Osteocyte (in vitro differentiated cells): ENCODE data around the gene FBF1. TPM values are rescaled to one million over a fixed set of nuclear protein-coding genes. Genes with fewer than 3 reads are reported as not detected.

Source experiments
- DNase-seq: peaks from one replicate; pipeline ENCODE4 v3.0.0; 2021; ENCODE audit warnings: mixed read lengths; ENCODE audit not compliant: unreplicated experiment; ENCODE audit errors: extremely low spot score
- H3K27ac Mint-ChIP-seq: one replicate; pipeline ENCODE4 v1.8.0; 2021; ENCODE audit warnings: mild to moderate bottlenecking, mixed read lengths; ENCODE audit not compliant: unreplicated experiment
- H3K27me3 Mint-ChIP-seq: one replicate; pipeline ENCODE4 v1.8.0; 2021; ENCODE audit warnings: mixed read lengths; ENCODE audit not compliant: unreplicated experiment
- H3K36me3 Mint-ChIP-seq: one replicate; pipeline ENCODE4 v1.8.0; 2021; ENCODE audit warnings: mixed read lengths; ENCODE audit not compliant: unreplicated experiment
- H3K4me1 Mint-ChIP-seq: one replicate; pipeline ENCODE4 v1.8.0; 2021; ENCODE audit warnings: mixed read lengths; ENCODE audit not compliant: unreplicated experiment
- H3K4me3 Mint-ChIP-seq: one replicate; pipeline ENCODE4 v1.8.0; 2021; ENCODE audit warnings: mild to moderate bottlenecking, moderate library complexity, mixed read lengths; ENCODE audit not compliant: unreplicated experiment
- H3K9me3 Mint-ChIP-seq: one replicate; pipeline ENCODE4 v1.8.0; 2021; ENCODE audit warnings: mixed read lengths; ENCODE audit not compliant: unreplicated experiment
- total RNA-seq: library from RNA; stranded (reverse); gene quantifications from 2 replicates; pipeline ENCODE4 v1.2.1, GENCODE V29; 2021
- TF ChIP-seq, protein P1 (sequence below): fragments of 200-600 bp; sonication (generic); IDR thresholded peaks from 2 replicates; pipeline ENCODE4 v1.5.0; 2021; ENCODE audit warnings: antibody characterized with exemption, mild to moderate bottlenecking, moderate library complexity

FBF1 gene
- total RNA-seq, 1 donor from 2014 or later = 14.8 TPM

GRCh38 chr17:75893305-75894048 is 47.4 kb downstream of the FBF1 start:
- Mint-ChIP-seq H3K9me3 (no peaks in the 10 kb centered on the region), H3K36me3 (peaks cover 5% of the 10 kb centered on the region), H3K27me3 (no peaks in the 10 kb centered on the region), H3K4me3 (no peak overlapping the region), H3K27ac (no peak overlapping the region), H3K4me1 (peaks cover 24% of the 10 kb centered on the region)
- TF ChIP-seq, protein P1, sequence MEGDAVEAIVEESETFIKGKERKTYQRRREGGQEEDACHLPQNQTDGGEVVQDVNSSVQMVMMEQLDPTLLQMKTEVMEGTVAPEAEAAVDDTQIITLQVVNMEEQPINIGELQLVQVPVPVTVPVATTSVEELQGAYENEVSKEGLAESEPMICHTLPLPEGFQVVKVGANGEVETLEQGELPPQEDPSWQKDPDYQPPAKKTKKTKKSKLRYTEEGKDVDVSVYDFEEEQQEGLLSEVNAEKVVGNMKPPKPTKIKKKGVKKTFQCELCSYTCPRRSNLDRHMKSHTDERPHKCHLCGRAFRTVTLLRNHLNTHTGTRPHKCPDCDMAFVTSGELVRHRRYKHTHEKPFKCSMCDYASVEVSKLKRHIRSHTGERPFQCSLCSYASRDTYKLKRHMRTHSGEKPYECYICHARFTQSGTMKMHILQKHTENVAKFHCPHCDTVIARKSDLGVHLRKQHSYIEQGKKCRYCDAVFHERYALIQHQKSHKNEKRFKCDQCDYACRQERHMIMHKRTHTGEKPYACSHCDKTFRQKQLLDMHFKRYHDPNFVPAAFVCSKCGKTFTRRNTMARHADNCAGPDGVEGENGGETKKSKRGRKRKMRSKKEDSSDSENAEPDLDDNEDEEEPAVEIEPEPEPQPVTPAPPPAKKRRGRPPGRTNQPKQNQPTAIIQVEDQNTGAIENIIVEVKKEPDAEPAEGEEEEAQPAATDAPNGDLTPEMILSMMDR = no peak
- no peak for DNase-seq

DNA sequence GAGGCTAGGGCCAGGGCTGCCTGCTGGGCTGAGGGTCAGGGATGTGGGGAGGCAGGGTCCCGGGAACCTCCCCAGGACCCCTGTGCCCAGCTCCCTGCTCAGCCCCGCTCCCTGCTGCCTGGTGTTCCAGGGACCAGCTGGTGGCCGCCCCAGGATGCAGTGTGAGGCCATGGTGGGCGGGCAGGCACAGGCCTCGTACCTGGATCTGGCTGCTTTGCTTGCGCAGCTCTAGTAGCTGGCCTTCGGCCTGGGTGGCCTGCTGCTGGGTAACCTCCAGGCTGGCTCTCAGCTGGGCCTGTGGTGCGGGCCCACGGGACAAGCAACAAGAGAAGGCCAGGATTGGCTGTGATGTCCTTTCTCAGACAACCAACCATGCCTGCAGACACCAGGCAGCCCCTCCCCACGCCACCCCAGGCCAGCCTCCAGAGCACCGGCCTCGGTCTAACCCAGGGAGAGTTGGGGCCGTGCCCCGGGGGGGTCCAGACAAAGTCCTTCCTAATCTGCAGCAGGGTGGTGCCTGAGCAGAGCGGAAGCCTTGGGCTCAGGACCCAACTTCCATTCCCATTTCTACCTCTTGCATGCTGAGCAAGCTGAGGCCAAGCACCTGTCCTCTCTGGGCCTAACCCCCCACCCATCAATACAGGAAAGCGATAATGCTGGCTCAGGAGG is 48.2 kb downstream of the FBF1 start:
- H3K27me3 Mint-ChIP-seq = no peaks in the 10 kb centered on the region
- H3K4me1 Mint-ChIP-seq = peaks cover 24% of the 10 kb centered on the region
- no peak for DNase-seq
- TF ChIP-seq, protein P1 = no peak
- H3K9me3 Mint-ChIP-seq = no peaks in the 10 kb centered on the region
- H3K27ac Mint-ChIP-seq = no peak overlapping the region
- H3K36me3 Mint-ChIP-seq = peaks cover 5% of the 10 kb centered on the region
- H3K4me3 Mint-ChIP-seq = no peak overlapping the region

- Mint-ChIP-seq H3K27me3 (no peaks in the 10 kb centered on the region), H3K4me1 (peaks cover 21% of the 10 kb centered on the region)
Measured at GRCh38 chr17:75891605-75892555, 49.0 kb downstream of the FBF1 start.

GRCh38 chr17:75891022-75891604 is 49.7 kb downstream of the FBF1 start:
- Mint-ChIP-seq H3K9me3 (no peaks in the 10 kb centered on the region), H3K4me3 (no peak overlapping the region), H3K36me3 (peaks cover 5% of the 10 kb centered on the region)

More at GRCh38 chr17:75891605-75892555, 49.0 kb downstream of the FBF1 start:
- Mint-ChIP-seq H3K27ac (no peak overlapping the region), H3K36me3 (peaks cover 5% of the 10 kb centered on the region), H3K9me3 (no peaks in the 10 kb centered on the region), H3K4me3 (no peak overlapping the region)
- DNase-seq = no peak
- TF ChIP-seq, protein P1 = no peak

More at GRCh38 chr17:75891022-75891604, 49.7 kb downstream of the FBF1 start:
- no peak for DNase-seq
- TF ChIP-seq, protein P1 = no peak
- H3K27me3 Mint-ChIP-seq = no peaks in the 10 kb centered on the region
- no peak overlapping the region for H3K27ac Mint-ChIP-seq
- H3K4me1 Mint-ChIP-seq = peaks cover 21% of the 10 kb centered on the region
